HG03108 (cell line): Measurements from ENCODE around the gene SF3B4.

Experiments
- ATAC-seq: cut with Tn5 transposase; IDR thresholded peaks from one replicate; pipeline ENCODE4 v1.9.1; 2021; ENCODE audit warnings: moderate library complexity; ENCODE audit not compliant: unreplicated experiment

Gene SF3B4

GRCh38 chr1:149933208-149933607, 5.6 kb upstream of the SF3B4 start:
- no peak for ATAC-seq

GRCh38 chr1:149932474-149932873, 4.9 kb upstream of the SF3B4 start:
- no peak for ATAC-seq

- no peak for ATAC-seq
Observed at GRCh38 chr1:149931212-149931790, 3.7 kb upstream of the SF3B4 start.

GRCh38 chr1:149929856-149930255, 2.3 kb upstream of the SF3B4 start:
- ATAC-seq: no peak

- ATAC-seq: no peak
Observed at GRCh38 chr1:149928401-149928724, 760 bp upstream of the SF3B4 start.

- no peak for ATAC-seq
Observed at GRCh38 chr1:149927056-149927562, 494 bp downstream of the SF3B4 start.

- no peak for ATAC-seq
Observed at GRCh38 chr1:149926296-149926695, 1.3 kb downstream of the SF3B4 start.

GRCh38 chr1:149925751-149926150, 1.9 kb downstream of the SF3B4 start:
- ATAC-seq: no peak

GRCh38 chr1:149925345-149925744, 2.3 kb downstream of the SF3B4 start:
- ATAC-seq: no peak

GRCh38 chr1:149923626-149924025, 4.0 kb downstream of the SF3B4 start:
- ATAC-seq: no peak

- ATAC-seq: no peak
Observed at GRCh38 chr1:149917571-149918144, 9.9 kb downstream of the SF3B4 start, which contains the start of gene SV2A. SV2A (minus strand) TSS chr1:149917844; CDS start chr1:149913840, 4,004 bp downstream.

- no peak for ATAC-seq
Observed at GRCh38 chr1:149916898-149917252, 10.7 kb downstream of the SF3B4 start.

GRCh38 chr1:149916193-149916897, 11.3 kb downstream of the SF3B4 start:
- ATAC-seq: no peak

- ATAC-seq: no peak
Observed at GRCh38 chr1:149915429-149916192, 12.0 kb downstream of the SF3B4 start.

GRCh38 chr1:149914545-149914944, 13.1 kb downstream of the SF3B4 start:
- ATAC-seq: no peak

GRCh38 chr1:149906570-149907075, 21.0 kb downstream of the SF3B4 start:
- no peak for ATAC-seq

GRCh38 chr1:149903836-149904491, 23.6 kb downstream of the SF3B4 start:
- no peak for ATAC-seq

- ATAC-seq: peak; percentile 93
Observed at GRCh38 chr1:149899460-149900284, 27.9 kb downstream of the SF3B4 start, which contains the start of gene BOLA1. BOLA1 (plus strand) TSS chr1:149899568; CDS start chr1:149900060, 492 bp downstream.

GRCh38 chr1:149896575-149896974, 31.0 kb downstream of the SF3B4 start:
- ATAC-seq: no peak

- no peak for ATAC-seq
Observed at GRCh38 chr1:149888999-149889289, 38.7 kb downstream of the SF3B4 start.
